Tibial nerve (tissue), 4 donors: ENCODE results near the gene CLASP1.

Source experiments
- CTCF ChIP-seq, 5 experiments: fragments of 200-600 bp in 3 of 5; fragments of 450-650 bp in 2 of 5; sonication (generic) in 3 of 5; IDR thresholded peaks; one replicate each; pipeline ENCODE4 v1.5.1; 2016 to 2019; ENCODE audit warnings: antibody characterized with exemption in 5 of 5, mild to moderate bottlenecking in 3 of 5, moderate library complexity in 2 of 5
- EP300 ChIP-seq, 2 donors: sonication (generic); formaldehyde crosslinking; IDR thresholded peaks; one replicate each; pipeline ENCODE4 v1.6.1; 2017; ENCODE audit warnings: antibody characterized with exemption in 2 of 2, mild to moderate bottlenecking in 1 of 2

- TF ChIP-seq CTCF (IDR thresholded peaks at IDR 0.05) (no peak), EP300 (IDR thresholded peaks at IDR 0.05) (no peak)
Observed at GRCh38 chr2:121405233-121405632, 244.0 kb downstream of the CLASP1 start.
